NCI-H748 (cell line): Measurements from ENCODE around the gene OOSP3.

Experiments used
- DNase-seq: peaks from one replicate; lab custom pipeline; 2025; ENCODE audit not compliant: unreplicated experiment; lab: John Stamatoyannopoulos, UW

OOSP3 gene

GRCh38 chr11:59943997-59944714 is 65.6 kb downstream of the OOSP3 start:
- DNase-seq, result no peak

GRCh38 chr11:59944720-59945119 is 66.1 kb downstream of the OOSP3 start:
- no peak for DNase-seq
